Upper lobe of left lung (tissue), 4 donors: ENCODE data around the gene YIPF6.
"Not testable (repeated sequence)": the region's sequence is repeated elsewhere in the genome, so short reads cannot be mapped to it uniquely, and the experiment has no call there.

Experiments
- EP300 ChIP-seq, 4 donors: sonication (generic); formaldehyde crosslinking; IDR thresholded peaks; one replicate each; pipeline ENCODE4 v1.5.1; 2017; ENCODE audit warnings: antibody characterized with exemption in 4 of 4, control low read depth in 2 of 4
- POLR2A ChIP-seq, 4 donors: fragments of 450-650 bp; IDR thresholded peaks; one replicate each; pipeline ENCODE4 v1.5.1; 2016 to 2017; ENCODE audit warnings: antibody characterized with exemption in 4 of 4, mild to moderate bottlenecking in 2 of 4
- POLR2AphosphoS5 ChIP-seq, 2 donors: sonication (generic); formaldehyde crosslinking; IDR thresholded peaks; one replicate each; pipeline ENCODE4 v1.5.1; 2017; ENCODE audit warnings: antibody characterized with exemption in 2 of 2
- TF ChIP-seq, protein P1 (sequence below), 6 experiments: fragments of 450-650 bp in 4 of 6; fragments of 200-600 bp in 2 of 6; sonication (generic) in 2 of 6; IDR thresholded peaks; one replicate each; pipeline ENCODE4 v1.5.1; 2016 to 2019; ENCODE audit warnings: antibody characterized with exemption in 6 of 6

DNA sequence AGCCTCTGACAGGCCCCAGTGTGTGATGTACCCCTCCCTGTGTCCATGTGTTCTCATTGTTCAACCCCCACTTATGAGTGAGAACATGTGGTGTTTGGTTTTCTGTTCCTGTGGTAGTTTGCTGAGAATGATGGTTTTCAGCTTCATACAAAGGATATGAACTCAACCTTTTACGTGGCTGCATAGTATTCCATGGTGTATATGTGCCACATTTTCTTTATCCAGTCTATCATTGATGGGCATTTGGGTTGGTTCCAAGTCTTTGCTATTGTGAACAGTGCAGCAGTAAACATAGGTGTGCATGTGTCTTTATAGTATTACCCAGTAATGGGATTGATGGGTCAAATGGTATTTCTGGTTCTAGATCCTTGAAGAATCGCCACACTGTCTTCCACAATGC is 25.8 kb downstream of the YIPF6 start:
- TF ChIP-seq, protein P1, sequence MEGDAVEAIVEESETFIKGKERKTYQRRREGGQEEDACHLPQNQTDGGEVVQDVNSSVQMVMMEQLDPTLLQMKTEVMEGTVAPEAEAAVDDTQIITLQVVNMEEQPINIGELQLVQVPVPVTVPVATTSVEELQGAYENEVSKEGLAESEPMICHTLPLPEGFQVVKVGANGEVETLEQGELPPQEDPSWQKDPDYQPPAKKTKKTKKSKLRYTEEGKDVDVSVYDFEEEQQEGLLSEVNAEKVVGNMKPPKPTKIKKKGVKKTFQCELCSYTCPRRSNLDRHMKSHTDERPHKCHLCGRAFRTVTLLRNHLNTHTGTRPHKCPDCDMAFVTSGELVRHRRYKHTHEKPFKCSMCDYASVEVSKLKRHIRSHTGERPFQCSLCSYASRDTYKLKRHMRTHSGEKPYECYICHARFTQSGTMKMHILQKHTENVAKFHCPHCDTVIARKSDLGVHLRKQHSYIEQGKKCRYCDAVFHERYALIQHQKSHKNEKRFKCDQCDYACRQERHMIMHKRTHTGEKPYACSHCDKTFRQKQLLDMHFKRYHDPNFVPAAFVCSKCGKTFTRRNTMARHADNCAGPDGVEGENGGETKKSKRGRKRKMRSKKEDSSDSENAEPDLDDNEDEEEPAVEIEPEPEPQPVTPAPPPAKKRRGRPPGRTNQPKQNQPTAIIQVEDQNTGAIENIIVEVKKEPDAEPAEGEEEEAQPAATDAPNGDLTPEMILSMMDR (IDR thresholded peaks at IDR 0.05), result not testable (repeated sequence)
- not testable (repeated sequence) for TF ChIP-seq POLR2AphosphoS5, POLR2A, EP300 (IDR thresholded peaks at IDR 0.05)
